MCF 10A (cell line): ENCODE results near the gene OR1I1. TPM values are rescaled to one million over a fixed set of nuclear protein-coding genes. Genes with fewer than 3 reads are reported as not detected.

Source experiments
- BruUV-seq: library from RNA; stranded (reverse); fragments of 400-500 nt; replicated peaks from 2 replicates; lab custom pipeline; 2021; lab: Mats Ljungman, UMichigan
- CTCF ChIA-PET: fragments of 300-600 bp; sonication (Branson Sonifier 250); formaldehyde crosslinking; extraction: SDS; loops from one replicate; lab custom pipeline; 2021; ENCODE audit warnings: antibody characterized with exemption, inconsistent platforms; lab: Yijun Ruan, JAX
- POLR2A ChIA-PET: fragments of 300-600, 350-650 bp; sonication (Branson Sonifier 250); formaldehyde crosslinking; extraction: SDS; loops from one replicate; lab custom pipeline; 2020; ENCODE audit warnings: antibody characterized with exemption, inconsistent platforms; lab: Yijun Ruan, JAX
- DNase-seq: peaks from one replicate; pipeline ENCODE4 v3.0.0-alpha.2; 2018; ENCODE audit not compliant: unreplicated experiment
- H3K27ac Mint-ChIP-seq: one replicate; pipeline ENCODE4 v1.8.0; 2022; ENCODE audit warnings: mild to moderate bottlenecking, low read depth, mixed read lengths; ENCODE audit not compliant: unreplicated experiment
- H3K27me3 Mint-ChIP-seq: one replicate; pipeline ENCODE4 v1.8.0; 2022; ENCODE audit warnings: mixed read lengths; ENCODE audit not compliant: insufficient read depth, unreplicated experiment
- H3K36me3 Mint-ChIP-seq: one replicate; pipeline ENCODE4 v1.8.0; 2022; ENCODE audit warnings: mild to moderate bottlenecking, moderate library complexity, mixed read lengths; ENCODE audit not compliant: insufficient read depth, unreplicated experiment
- H3K4me1 Mint-ChIP-seq: one replicate; pipeline ENCODE4 v1.8.0; 2022; ENCODE audit warnings: mixed read lengths; ENCODE audit not compliant: insufficient read depth, unreplicated experiment
- H3K4me3 Mint-ChIP-seq: one replicate; pipeline ENCODE4 v1.8.0; 2022; ENCODE audit warnings: mild to moderate bottlenecking, moderate library complexity, mixed read lengths; ENCODE audit not compliant: unreplicated experiment
- H3K9me3 Mint-ChIP-seq: one replicate; pipeline ENCODE4 v1.8.0; 2022; ENCODE audit warnings: mixed read lengths; ENCODE audit not compliant: unreplicated experiment
- intact Hi-C: fragments of 100-400 bp; cut with micrococcal nuclease; formaldehyde crosslinking; loops from 2 replicates; pipeline ENCODE4 v1.14.1; 2022
- total RNA-seq: library from RNA; stranded (reverse); gene quantifications from 2 replicates; pipeline ENCODE4 v1.2.3, GENCODE V29; 2022
- TF ChIP-seq, protein P1 (sequence below): fragments of 200-600 bp; IDR thresholded peaks from one replicate; pipeline ENCODE4 v1.8.0; 2022; ENCODE audit warnings: antibody characterized with exemption, mild to moderate bottlenecking; ENCODE audit not compliant: unreplicated experiment

Gene OR1I1
- total RNA-seq, 1 experiment from 2014 or later = not detected

DNA sequence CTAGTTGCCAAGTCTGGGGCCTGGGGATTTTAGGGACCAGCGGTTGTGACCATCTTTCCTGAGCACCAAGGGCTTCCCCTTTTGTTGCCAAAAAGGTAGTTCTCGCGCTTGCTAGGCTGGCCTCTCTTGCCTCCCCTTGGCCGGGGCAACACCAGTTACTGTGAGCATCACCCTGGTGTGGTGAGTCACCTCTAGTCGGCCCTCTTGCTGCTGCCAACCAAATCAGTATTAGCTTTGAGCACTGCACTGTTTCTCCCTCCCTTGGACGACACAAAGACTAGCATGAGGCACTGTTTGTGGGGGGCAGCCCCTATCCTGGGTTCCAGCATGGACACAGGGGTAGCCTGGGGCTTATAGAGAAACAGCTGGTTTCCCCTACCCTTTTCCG is 32.1 kb downstream of the OR1I1 start:
- CTCF ChIA-PET = interaction anchor here (0.6 kb wide), 1 partner anchor 13 kb away, joined by 3 read pairs; no protein-coding TSS in a partner anchor
- DNase-seq = peak; percentile 36
- POLR2A ChIA-PET = no interaction called here
- H3K4me1 Mint-ChIP-seq = no peaks in the 10 kb centered on the region
- TF ChIP-seq, protein P1, sequence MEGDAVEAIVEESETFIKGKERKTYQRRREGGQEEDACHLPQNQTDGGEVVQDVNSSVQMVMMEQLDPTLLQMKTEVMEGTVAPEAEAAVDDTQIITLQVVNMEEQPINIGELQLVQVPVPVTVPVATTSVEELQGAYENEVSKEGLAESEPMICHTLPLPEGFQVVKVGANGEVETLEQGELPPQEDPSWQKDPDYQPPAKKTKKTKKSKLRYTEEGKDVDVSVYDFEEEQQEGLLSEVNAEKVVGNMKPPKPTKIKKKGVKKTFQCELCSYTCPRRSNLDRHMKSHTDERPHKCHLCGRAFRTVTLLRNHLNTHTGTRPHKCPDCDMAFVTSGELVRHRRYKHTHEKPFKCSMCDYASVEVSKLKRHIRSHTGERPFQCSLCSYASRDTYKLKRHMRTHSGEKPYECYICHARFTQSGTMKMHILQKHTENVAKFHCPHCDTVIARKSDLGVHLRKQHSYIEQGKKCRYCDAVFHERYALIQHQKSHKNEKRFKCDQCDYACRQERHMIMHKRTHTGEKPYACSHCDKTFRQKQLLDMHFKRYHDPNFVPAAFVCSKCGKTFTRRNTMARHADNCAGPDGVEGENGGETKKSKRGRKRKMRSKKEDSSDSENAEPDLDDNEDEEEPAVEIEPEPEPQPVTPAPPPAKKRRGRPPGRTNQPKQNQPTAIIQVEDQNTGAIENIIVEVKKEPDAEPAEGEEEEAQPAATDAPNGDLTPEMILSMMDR = no peak
- H3K36me3 Mint-ChIP-seq = peaks cover 43% of the 10 kb centered on the region
- H3K27me3 Mint-ChIP-seq = no peaks in the 10 kb centered on the region
- no TSS peak for BruUV-seq
- intact Hi-C loops = no loop called here
- no peaks in the 10 kb centered on the region for H3K9me3 Mint-ChIP-seq
- no peak overlapping the region for H3K27ac Mint-ChIP-seq
- no peak overlapping the region for H3K4me3 Mint-ChIP-seq

DNA sequence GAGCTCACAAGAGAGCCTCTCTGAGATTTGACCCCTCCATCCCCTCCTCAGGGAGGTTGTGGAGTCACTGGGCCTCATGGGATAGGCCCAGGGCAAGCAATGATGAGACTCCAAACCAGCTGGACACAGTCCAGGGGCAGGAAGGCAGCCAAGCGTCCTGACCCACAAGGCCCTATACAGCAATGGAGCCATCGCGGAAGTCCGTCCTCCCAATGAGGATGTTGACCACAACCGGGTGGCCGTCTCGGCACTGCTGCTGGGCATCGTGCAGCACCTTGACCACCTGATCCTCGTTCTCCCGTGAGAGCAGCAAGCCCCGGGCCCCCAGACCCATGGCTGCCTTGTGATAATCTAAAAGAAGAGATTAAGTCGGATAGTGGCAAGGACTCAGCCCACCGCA is 33.1 kb downstream of the OR1I1 start:
- no TSS peak for BruUV-seq
- TF ChIP-seq, protein P1 = no peak
- Mint-ChIP-seq H3K27me3 (no peaks in the 10 kb centered on the region), H3K27ac (no peak overlapping the region), H3K4me3 (no peak overlapping the region), H3K9me3 (no peaks in the 10 kb centered on the region), H3K4me1 (no peaks in the 10 kb centered on the region), H3K36me3 (peaks cover 53% of the 10 kb centered on the region)
- intact Hi-C loops = no loop called here
- ChIA-PET POLR2A (interaction anchor here (1.2 kb wide), 1 partner anchor 9 kb away, joined by 3 read pairs; no protein-coding TSS in a partner anchor), CTCF (no interaction called here)
- DNase-seq = no peak

DNA sequence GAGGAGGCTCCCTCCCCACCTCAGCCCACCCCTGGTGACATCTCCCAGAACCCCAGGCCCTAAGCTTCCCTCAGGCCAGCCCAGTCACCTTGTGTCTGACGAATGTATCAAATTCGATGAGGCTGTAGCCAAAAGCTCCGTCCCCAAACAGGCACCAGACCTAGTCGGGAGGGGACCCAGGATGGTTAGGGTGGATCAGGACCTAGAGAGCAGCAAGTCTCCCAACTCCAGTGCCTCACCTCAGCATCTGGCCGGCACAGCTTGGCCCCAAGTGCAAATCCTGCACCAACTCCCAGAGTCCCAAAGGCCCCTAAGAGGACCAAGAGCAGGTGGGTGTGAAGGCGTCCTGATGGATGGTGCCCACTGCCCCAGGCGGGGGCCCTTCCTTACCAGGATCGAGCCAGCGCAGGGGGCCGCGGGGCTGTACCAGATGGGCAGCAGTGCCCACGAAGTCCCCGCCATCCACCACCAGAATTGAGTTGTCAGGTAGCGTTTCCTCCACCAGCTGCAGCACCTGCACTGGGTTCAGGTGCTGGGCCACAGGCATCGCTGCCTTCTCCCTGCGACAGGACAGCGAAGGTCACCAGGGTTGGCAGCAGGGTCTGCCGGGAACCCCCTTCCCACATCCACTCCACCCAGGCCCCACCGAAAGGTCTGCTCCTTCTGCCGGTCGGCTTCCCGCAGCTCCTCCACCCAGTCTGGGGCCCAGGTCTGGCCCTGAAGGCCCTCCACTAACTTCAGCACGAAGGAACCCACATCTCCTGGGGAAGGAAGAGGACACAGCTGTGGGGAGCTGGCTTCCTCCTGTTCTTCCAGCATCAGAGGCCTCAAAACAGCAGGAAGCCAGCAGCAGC is 34.0 kb downstream of the OR1I1 start:
- CTCF ChIA-PET = interaction anchor here (0.6 kb wide), 2 partner anchors 24 to 569 kb away, joined by 3 read pairs; no protein-coding TSS in a partner anchor
- Mint-ChIP-seq H3K4me3 (no peak overlapping the region), H3K4me1 (no peaks in the 10 kb centered on the region), H3K27me3 (no peaks in the 10 kb centered on the region), H3K36me3 (peaks cover 60% of the 10 kb centered on the region), H3K27ac (no peak overlapping the region), H3K9me3 (no peaks in the 10 kb centered on the region)
- TF ChIP-seq, protein P1 = no peak
- intact Hi-C loops = no loop called here
- BruUV-seq = no TSS peak
- no peak for DNase-seq
- POLR2A ChIA-PET = interaction anchor here (0.7 to 1.2 kb wide), 2 partner anchors 7 to 8 kb away, joined by 3 read pairs; no protein-coding TSS in a partner anchor

DNA sequence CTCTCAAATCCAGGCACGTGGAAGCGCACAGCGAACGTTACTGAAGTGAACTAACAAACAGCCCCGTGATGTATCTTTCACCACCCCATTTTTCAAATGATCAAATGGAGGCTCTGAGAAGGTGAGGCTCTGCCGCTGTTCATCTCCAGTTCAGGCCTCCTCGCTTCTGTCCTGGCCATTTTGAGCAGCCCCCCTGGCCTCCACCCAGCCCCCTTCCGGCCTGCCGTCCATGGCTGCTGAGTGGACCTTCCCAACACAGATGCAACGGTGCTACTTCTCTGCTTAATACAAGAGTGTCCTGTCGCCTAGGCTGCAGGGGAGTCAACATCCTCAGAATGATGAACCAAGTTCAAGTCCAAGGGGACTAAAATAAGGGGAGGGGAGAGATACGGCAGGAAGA is 34.8 kb downstream of the OR1I1 start:
- ChIA-PET POLR2A (no interaction called here), CTCF (interaction anchor here (0.6 kb wide), 2 partner anchors 25 to 570 kb away, joined by 3 read pairs; no protein-coding TSS in a partner anchor)
- Mint-ChIP-seq H3K4me1 (no peaks in the 10 kb centered on the region), H3K9me3 (no peaks in the 10 kb centered on the region), H3K27me3 (no peaks in the 10 kb centered on the region), H3K4me3 (no peak overlapping the region), H3K36me3 (peaks cover 62% of the 10 kb centered on the region), H3K27ac (no peak overlapping the region)
- intact Hi-C loops = no loop called here
- no TSS peak for BruUV-seq
- no peak for DNase-seq
- TF ChIP-seq, protein P1 = no peak
